ENCODE results near the gene FAM184A. TPM values are rescaled to one million over a fixed set of nuclear protein-coding genes. Genes with fewer than 3 reads are reported as not detected.

FAM184A gene
- polyA plus RNA-seq, 1 experiment = 0.02 TPM

DNA sequence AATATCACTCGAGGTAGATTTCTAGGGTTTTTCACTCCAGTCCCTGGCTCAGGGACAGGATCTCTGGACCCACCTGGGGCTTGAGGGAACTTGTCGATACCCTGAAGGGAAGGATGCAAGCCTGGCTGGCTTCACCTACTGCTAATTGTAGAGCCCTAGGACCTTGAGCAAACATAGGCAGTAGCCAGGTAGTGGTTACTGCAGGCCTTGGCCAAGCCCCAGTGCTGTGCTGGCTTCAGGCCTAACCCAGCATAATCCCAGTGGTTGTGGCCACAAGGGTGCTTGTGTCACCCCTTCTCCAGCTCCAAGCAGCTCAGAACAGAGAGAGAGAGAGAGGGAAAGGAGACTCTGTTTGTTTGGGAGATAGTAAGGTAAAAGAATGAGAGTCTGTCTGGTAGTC lies 137.7 kb downstream of the FAM184A start:
- Histone ChIP-seq H3K9me3 (ENCODE audit: control insufficient read depth, insufficient read depth, low read length) (no peaks in the 10 kb centered on the region), H3K4me3 (ENCODE audit: low read depth, low read length) (no peak overlapping the region), H3K27me3 (ENCODE audit: control insufficient read depth, insufficient read depth, low read length) (no peaks in the 10 kb centered on the region), H3K27ac (ENCODE audit: low read depth, low read length) (no peak overlapping the region)
- ChIA-PET POLR2A (no interaction called here), CTCF (no interaction called here)
- no peak for TF ChIP-seq CTCF (IDR thresholded peaks at IDR 0.05; ENCODE audit: low read depth, low read length)
- no peak for DNase-seq (ENCODE audit: low read depth, low spot score)

- TF ChIP-seq CTCF (IDR thresholded peaks at IDR 0.05; ENCODE audit: low read depth, low read length) = no peak
- H3K27ac ChIP-seq (ENCODE audit: low read depth, low read length) = no peak overlapping the region
- H3K4me3 ChIP-seq (ENCODE audit: low read depth, low read length) = no peak overlapping the region
- H3K27me3 ChIP-seq (ENCODE audit: control insufficient read depth, insufficient read depth, low read length) = no peaks in the 10 kb centered on the region
- H3K9me3 ChIP-seq (ENCODE audit: control insufficient read depth, insufficient read depth, low read length) = no peaks in the 10 kb centered on the region
- ChIA-PET CTCF (no interaction called here), POLR2A (no interaction called here)
- DNase-seq (ENCODE audit: low read depth, low spot score) = no peak
These were observed 138.8 kb downstream of the FAM184A start for GRCh38 chr6:118939683-118940082.

DNA sequence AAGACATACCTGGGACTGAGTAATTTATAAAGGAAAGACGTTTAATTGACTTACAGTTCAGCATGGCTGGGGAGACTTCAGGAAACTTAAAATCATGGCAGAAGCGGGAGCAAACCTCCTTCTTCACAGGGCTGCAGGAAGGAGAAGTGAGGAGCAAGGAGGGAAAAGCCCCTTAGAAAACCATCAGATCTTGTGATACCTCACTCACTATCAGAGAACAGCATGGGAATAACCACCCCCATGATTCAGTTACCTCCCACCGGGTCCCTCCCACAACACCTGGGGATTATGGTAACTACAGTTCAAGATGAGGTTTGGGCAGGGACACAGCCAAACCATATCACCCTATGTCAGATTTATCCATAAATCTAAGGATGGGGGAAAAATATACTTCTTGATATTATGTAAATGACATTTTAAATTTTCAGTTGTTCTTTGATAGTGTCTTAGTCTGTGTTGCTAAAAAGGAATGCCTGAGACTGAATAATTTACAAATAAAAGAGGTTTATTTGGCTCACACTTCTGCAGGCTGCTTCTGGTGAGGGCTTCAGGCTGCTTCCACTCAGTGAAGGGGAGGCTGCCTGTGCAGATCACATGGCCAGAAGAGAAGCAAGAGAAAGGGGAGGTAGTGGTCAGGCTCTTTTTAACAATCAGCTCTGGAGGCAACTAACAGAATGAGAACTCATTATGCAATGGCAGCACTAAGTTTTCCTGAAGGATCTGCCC lies 142.3 kb downstream of the FAM184A start:
- no peak for DNase-seq (ENCODE audit: low read depth, low spot score)
- CTCF ChIA-PET = interaction anchor here (0.5 to 1.1 kb wide), 2 partner anchors 39 to 158 kb away, joined by 3 to 5 read pairs; no protein-coding TSS in a partner anchor
- H3K9me3 ChIP-seq (ENCODE audit: control insufficient read depth, insufficient read depth, low read length) = no peaks in the 10 kb centered on the region
- no peak overlapping the region for H3K27ac ChIP-seq (ENCODE audit: low read depth, low read length)
- POLR2A ChIA-PET = no interaction called here
- no peaks in the 10 kb centered on the region for H3K27me3 ChIP-seq (ENCODE audit: control insufficient read depth, insufficient read depth, low read length)
- H3K4me3 ChIP-seq (ENCODE audit: low read depth, low read length) = no peak overlapping the region
- no peak for TF ChIP-seq CTCF (IDR thresholded peaks at IDR 0.05; ENCODE audit: low read depth, low read length)

DNA sequence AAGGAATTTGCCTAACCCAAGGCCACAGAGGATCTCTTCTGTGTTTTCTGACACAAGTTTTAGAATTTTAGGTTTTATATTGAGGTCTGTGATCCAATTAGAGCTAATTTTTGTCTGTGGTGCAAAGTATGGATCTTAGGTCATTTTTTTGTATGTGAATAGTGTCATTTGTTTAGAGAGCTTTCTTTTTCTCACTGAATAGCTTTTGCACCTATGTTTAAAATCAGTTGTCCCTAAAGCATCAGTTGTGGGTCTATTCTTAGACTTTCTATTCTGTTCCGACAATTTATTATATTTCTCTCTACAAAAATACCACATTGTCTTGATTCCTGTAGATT lies 143.2 kb downstream of the FAM184A start:
- H3K4me3 ChIP-seq (ENCODE audit: low read depth, low read length) = peak overlapping the region; percentile 83
- CTCF ChIA-PET = interaction anchor here (1.1 kb wide), 2 partner anchors 39 to 194 kb away, joined by 3 read pairs; no protein-coding TSS in a partner anchor
- POLR2A ChIA-PET = interaction anchor here (1.0 kb wide), 1 partner anchor 39 kb away, joined by 5 read pairs; no protein-coding TSS in a partner anchor

More for the DNA sequence above, 143.2 kb downstream of the FAM184A start:
- Histone ChIP-seq H3K9me3 (ENCODE audit: control insufficient read depth, insufficient read depth, low read length) (no peaks in the 10 kb centered on the region), H3K27ac (ENCODE audit: low read depth, low read length) (peak overlapping the region; percentile 39), H3K27me3 (ENCODE audit: control insufficient read depth, insufficient read depth, low read length) (no peaks in the 10 kb centered on the region)
- no peak for DNase-seq (ENCODE audit: low read depth, low spot score)
- TF ChIP-seq CTCF (IDR thresholded peaks at IDR 0.05; ENCODE audit: low read depth, low read length) = no peak
